GM12878 (cell line): Measurements from ENCODE around the gene CSTPP1. TPM values are rescaled to one million over a fixed set of nuclear protein-coding genes. Genes with fewer than 3 reads are reported as not detected.

Experiments used
- CBX3 ChIP-seq: fragments of 200-600 bp; sonication (generic); IDR thresholded peaks from 2 replicates; pipeline ENCODE4 v1.6.1; 2016; ENCODE audit warnings: low read depth, borderline replicate concordance
- EED ChIP-seq: sonication (generic); IDR thresholded peaks from 2 replicates; pipeline ENCODE4 v1.6.1; 2016; ENCODE audit warnings: antibody characterized with exemption, low read depth
- EGR1 ChIP-seq, 2 experiments: IDR thresholded peaks; 1 replicate in 1 of 2; 2 replicates in 1 of 2; pipeline ENCODE4 v1.6.1; 2011 to 2012; ENCODE audit warnings: low read depth in 2 of 2, low read length in 2 of 2, borderline replicate concordance in 1 of 2, mild to moderate bottlenecking in 1 of 2, moderate library complexity in 1 of 2
- ETV6 ChIP-seq, 2 experiments: fragments of 450-650 bp in 1 of 2; IDR thresholded peaks in 1 of 2; conservative IDR thresholded peaks in 1 of 2; 2 replicates each; pipeline ENCODE4 v1.6.1; 2014; ENCODE audit warnings: antibody characterized with exemption in 1 of 2, borderline replicate concordance in 1 of 2, low read depth in 1 of 2, mild to moderate bottlenecking in 1 of 2, moderate library complexity in 1 of 2
- SMAD5 ChIP-seq: IDR thresholded peaks from 2 replicates; pipeline ENCODE4 v1.6.1; 2016; ENCODE audit warnings: antibody characterized with exemption, low read depth
- polyA plus RNA-seq, 11 experiments: library from polyadenylated mRNA; depleted of rRNA in 4 of 11; unstranded in 6 of 11; stranded (reverse) in 5 of 11; fragments of >200 nt; fragmentation: Nextera tagmentation in 4 of 11; fragmentation: Illumina TruSeq in 1 of 11; extraction: Ambion mirVana in 4 of 11; extraction: Trizol in 1 of 11; gene quantifications; 1 replicate in 1 of 11; 2 replicates in 10 of 11; pipeline versions ENCODE4 v1.2.1 to v1.2.3, GENCODE V29; 2011 to 2016; ENCODE audit warnings: inconsistent platforms in 2 of 11, missing spikeins in 2 of 11, low read depth in 1 of 11
- total RNA-seq, 4 experiments: library from RNA; depleted of rRNA in 3 of 4; stranded (reverse); fragments of >200 nt in 3 of 4; fragmentation: Illumina TruSeq in 1 of 4; extraction: Trizol in 1 of 4; gene quantifications; 2 replicates each; pipeline versions ENCODE4 v1.2.1 to v1.2.3, GENCODE V29; 2013 to 2021
- TF ChIP-seq, protein P1 (sequence below): IDR thresholded peaks from 2 replicates; pipeline ENCODE4 v1.6.1; 2012; ENCODE audit warnings: low read length, inconsistent platforms
- TF ChIP-seq, protein P2 (sequence below): fragments of 450-650 bp; IDR thresholded peaks from 2 replicates; pipeline ENCODE4 v1.6.1; 2017; ENCODE audit warnings: mild to moderate bottlenecking, moderate library complexity

CSTPP1 gene
- total and polyA plus RNA-seq, 10 of the 15 experiments (the other 5 are each of a cell fraction or from before 2014, with no cell fraction given) = 7.1 to 23.4 (median 17.5) TPM

DNA sequence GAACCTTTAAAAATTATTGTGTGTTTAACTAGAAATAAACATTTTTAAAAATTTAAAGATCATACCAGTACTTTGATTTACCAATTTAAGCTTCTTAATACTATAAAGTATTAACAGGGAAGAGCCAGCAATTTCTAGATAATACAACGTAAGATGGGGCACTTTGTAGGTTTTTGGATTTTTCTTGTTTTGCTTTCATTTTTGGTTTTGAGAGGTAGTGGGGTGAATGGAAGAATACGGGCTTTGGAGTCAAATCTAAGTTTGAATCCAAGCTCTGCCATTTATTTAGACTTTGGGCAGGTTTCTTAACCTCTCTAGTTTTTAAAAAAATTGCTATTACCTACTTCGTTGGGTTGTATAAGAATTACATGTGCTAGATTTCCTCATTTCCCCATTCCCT, 44.9 kb downstream of the CSTPP1 start (continued):
- TF ChIP-seq, protein P1, sequence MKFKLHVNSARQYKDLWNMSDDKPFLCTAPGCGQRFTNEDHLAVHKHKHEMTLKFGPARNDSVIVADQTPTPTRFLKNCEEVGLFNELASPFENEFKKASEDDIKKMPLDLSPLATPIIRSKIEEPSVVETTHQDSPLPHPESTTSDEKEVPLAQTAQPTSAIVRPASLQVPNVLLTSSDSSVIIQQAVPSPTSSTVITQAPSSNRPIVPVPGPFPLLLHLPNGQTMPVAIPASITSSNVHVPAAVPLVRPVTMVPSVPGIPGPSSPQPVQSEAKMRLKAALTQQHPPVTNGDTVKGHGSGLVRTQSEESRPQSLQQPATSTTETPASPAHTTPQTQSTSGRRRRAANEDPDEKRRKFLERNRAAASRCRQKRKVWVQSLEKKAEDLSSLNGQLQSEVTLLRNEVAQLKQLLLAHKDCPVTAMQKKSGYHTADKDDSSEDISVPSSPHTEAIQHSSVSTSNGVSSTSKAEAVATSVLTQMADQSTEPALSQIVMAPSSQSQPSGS = no peak
- TF ChIP-seq, protein P2, sequence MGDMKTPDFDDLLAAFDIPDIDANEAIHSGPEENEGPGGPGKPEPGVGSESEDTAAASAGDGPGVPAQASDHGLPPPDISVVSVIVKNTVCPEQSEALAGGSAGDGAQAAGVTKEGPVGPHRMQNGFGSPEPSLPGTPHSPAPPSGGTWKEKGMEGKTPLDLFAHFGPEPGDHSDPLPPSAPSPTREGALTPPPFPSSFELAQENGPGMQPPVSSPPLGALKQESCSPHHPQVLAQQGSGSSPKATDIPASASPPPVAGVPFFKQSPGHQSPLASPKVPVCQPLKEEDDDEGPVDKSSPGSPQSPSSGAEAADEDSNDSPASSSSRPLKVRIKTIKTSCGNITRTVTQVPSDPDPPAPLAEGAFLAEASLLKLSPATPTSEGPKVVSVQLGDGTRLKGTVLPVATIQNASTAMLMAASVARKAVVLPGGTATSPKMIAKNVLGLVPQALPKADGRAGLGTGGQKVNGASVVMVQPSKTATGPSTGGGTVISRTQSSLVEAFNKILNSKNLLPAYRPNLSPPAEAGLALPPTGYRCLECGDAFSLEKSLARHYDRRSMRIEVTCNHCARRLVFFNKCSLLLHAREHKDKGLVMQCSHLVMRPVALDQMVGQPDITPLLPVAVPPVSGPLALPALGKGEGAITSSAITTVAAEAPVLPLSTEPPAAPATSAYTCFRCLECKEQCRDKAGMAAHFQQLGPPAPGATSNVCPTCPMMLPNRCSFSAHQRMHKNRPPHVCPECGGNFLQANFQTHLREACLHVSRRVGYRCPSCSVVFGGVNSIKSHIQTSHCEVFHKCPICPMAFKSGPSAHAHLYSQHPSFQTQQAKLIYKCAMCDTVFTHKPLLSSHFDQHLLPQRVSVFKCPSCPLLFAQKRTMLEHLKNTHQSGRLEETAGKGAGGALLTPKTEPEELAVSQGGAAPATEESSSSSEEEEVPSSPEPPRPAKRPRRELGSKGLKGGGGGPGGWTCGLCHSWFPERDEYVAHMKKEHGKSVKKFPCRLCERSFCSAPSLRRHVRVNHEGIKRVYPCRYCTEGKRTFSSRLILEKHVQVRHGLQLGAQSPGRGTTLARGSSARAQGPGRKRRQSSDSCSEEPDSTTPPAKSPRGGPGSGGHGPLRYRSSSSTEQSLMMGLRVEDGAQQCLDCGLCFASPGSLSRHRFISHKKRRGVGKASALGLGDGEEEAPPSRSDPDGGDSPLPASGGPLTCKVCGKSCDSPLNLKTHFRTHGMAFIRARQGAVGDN = no peak
- TF ChIP-seq CBX3 (no peak), SMAD5 (no peak), EED (no peak), EGR1 (IDR thresholded peaks at IDR 0.05; ENCODE audit: borderline replicate concordance in 1 of 2, low read depth in 2 of 2, low read length in 2 of 2) (no peak), ETV6 (conservative IDR thresholded peaks at IDR 0.05 in 1 of 2, IDR thresholded peaks at IDR 0.05 in 1 of 2; ENCODE audit: borderline replicate concordance in 1 of 2, low read depth in 1 of 2) (no peak)
